Measurements from ENCODE around the gene CACNA1C. TPM values are rescaled to one million over a fixed set of nuclear protein-coding genes. Genes with fewer than 3 reads are reported as not detected.

The CACNA1C gene
- total RNA-seq, 1 experiment from 2014 or later, result 1.1 TPM

GRCh38 chr12:2292560-2292959 lies 239.8 kb downstream of the CACNA1C start:
- no peak for TF ChIP-seq CTCF (conservative IDR thresholded peaks at IDR 0.05)
- Histone ChIP-seq H3K23ac (ENCODE audit: insufficient read length, low read depth, low read length) (no peak overlapping the region), H3K4me1 (ENCODE audit: insufficient read depth, low read length) (peaks cover 10% of the 10 kb centered on the region; the same call in 1 of the 2 replicates), H4K5ac (ENCODE audit: insufficient read length, low read depth, low read length) (no peak overlapping the region), H2BK120ac (ENCODE audit: low read depth, low read length, poor library complexity, severe bottlenecking) (no peak overlapping the region), H3K23me2 (ENCODE audit: insufficient read length, low read depth, low read length, poor library complexity, severe bottlenecking) (no peaks in the 10 kb centered on the region), H3K27me3 (ENCODE audit: insufficient read depth, low read length) (no peaks in the 10 kb centered on the region), H3K56ac (ENCODE audit: insufficient read length, low read depth, low read length) (no peak overlapping the region), H3K14ac (ENCODE audit: insufficient read depth, low read length) (peak overlapping the region; percentile 64; the same call in 1 of the 2 replicates), H2AK5ac (ENCODE audit: insufficient read length, low read length) (no peak overlapping the region), H3K4ac (ENCODE audit: low read depth, low read length) (no peak overlapping the region), H2BK20ac (ENCODE audit: low read depth, low read length, poor library complexity, severe bottlenecking) (no peak overlapping the region), H2BK5ac (ENCODE audit: insufficient read length, low read length) (no peak overlapping the region), H4K20me1 (ENCODE audit: control insufficient read depth, insufficient read depth, insufficient read length) (no peaks in the 10 kb centered on the region), H2BK15ac (ENCODE audit: low read depth, low read length) (no peak overlapping the region), H3K79me1 (ENCODE audit: insufficient read depth, low read depth, low read length, poor library complexity, severe bottlenecking) (no peaks in the 10 kb centered on the region), H3K9ac (ENCODE audit: extremely low read depth, insufficient read length, low read length) (no peak overlapping the region), H3K4me2 (ENCODE audit: insufficient read depth, insufficient read length, low read length) (no peak overlapping the region), H2BK12ac (ENCODE audit: insufficient read length, low read depth, low read length) (no peak overlapping the region), H3T11ph (ENCODE audit: low read length) (no peak overlapping the region), H4K8ac (replicated peaks; ENCODE audit: insufficient read length, low read depth, low read length) (no peak overlapping the region), H3K79me2 (ENCODE audit: insufficient read depth, low read length) (no peaks in the 10 kb centered on the region), H3K9me3 (ENCODE audit: control insufficient read depth, low read depth, low read length) (no peaks in the 10 kb centered on the region), H3K18ac (ENCODE audit: insufficient read length, low read depth, low read length) (no peak overlapping the region), H3K27ac (ENCODE audit: insufficient read length, low read depth, low read length) (no peak overlapping the region), H4K91ac (ENCODE audit: insufficient read length, low read depth, low read length) (no peak overlapping the region), H2AFZ (ENCODE audit: low read length) (no peak overlapping the region)
- Mint-ChIP-seq H3K4me1 (peaks cover 49 to 52% of the 10 kb centered on the region in 2 experiments), H3K36me3 (ENCODE audit: insufficient read depth in 1 of 3, low read depth in 3 of 3) (no peaks in the 10 kb centered on the region), H3K4me3 (no peak overlapping the region), H3K9me3 (no peaks in the 10 kb centered on the region), H3K27ac (no peak overlapping the region), H3K27me3 (ENCODE audit: low read depth) (peaks cover 3% of the 10 kb centered on the region; the same call in 1 of the 2 replicates)
- no CpG with 5 or more reads among the region's 6 CpGs for WGBS (ENCODE audit: extremely low coverage, insufficient read length, low lambda C conversion rate)
- no peak for DNase-seq

Data from H9 (cell line).